HepG2 (cell line): ENCODE measurements around the gene STYXL1. TPM values are rescaled to one million over a fixed set of nuclear protein-coding genes. Genes with fewer than 3 reads are reported as not detected.

Experiments used
- ARHGAP35 ChIP-seq: sonication (generic); formaldehyde crosslinking; IDR thresholded peaks from 2 replicates; pipeline ENCODE4 v1.9.0; 2022; ENCODE audit warnings: mild to moderate bottlenecking, inconsistent platforms, moderate library complexity, missing genetic modification reagents, borderline replicate concordance
- FOXP1 ChIP-seq, 2 experiments: fragments of 450-650 bp in 1 of 2; IDR thresholded peaks; 2 replicates each; pipeline ENCODE4 v1.6.1; 2017 to 2018; ENCODE audit warnings: antibody characterized with exemption in 1 of 2
- GABPA ChIP-seq, 2 experiments: IDR thresholded peaks; 2 replicates each; pipeline ENCODE4 v1.6.1; 2011 to 2016; ENCODE audit warnings: low read depth in 2 of 2, low read length in 1 of 2, missing biosample characterization in 1 of 2, missing genetic modification characterization in 1 of 2
- HNRNPL ChIP-seq: fragments of 200-400 bp; formaldehyde crosslinking; IDR thresholded peaks from 2 replicates; pipeline ENCODE4 v1.6.1; 2017; ENCODE audit warnings: mild to moderate bottlenecking, low read depth, low read length
- KLF11 ChIP-seq: IDR thresholded peaks from 2 replicates; pipeline ENCODE4 v1.6.1; 2016; ENCODE audit warnings: missing compliant biosample characterization
- KMT2B ChIP-seq: IDR thresholded peaks from 2 replicates; pipeline ENCODE4 v1.6.1; 2016; ENCODE audit warnings: missing genetic modification reagents, missing compliant biosample characterization
- MIER3 ChIP-seq: IDR thresholded peaks from 2 replicates; pipeline ENCODE4 v1.6.1; 2016; ENCODE audit warnings: missing compliant biosample characterization, borderline replicate concordance
- NFYC ChIP-seq: IDR thresholded peaks from 2 replicates; pipeline ENCODE4 v1.6.1; 2016; ENCODE audit warnings: missing genetic modification reagents, missing compliant biosample characterization
- RAD51 ChIP-seq: fragments of 450-650 bp; IDR thresholded peaks from 2 replicates; pipeline ENCODE4 v1.6.1; 2016; ENCODE audit warnings: borderline replicate concordance
- SKI ChIP-seq: fragments of 450-650 bp; IDR thresholded peaks from one replicate; pipeline ENCODE4 v1.6.1; 2018; ENCODE audit warnings: mild to moderate bottlenecking; ENCODE audit not compliant: partially characterized antibody
- SRF ChIP-seq: IDR thresholded peaks from 2 replicates; pipeline ENCODE4 v1.6.1; 2011; ENCODE audit warnings: mild to moderate bottlenecking, low read depth, low read length, moderate library complexity
- SRSF4 ChIP-seq: fragments of 200-400 bp; formaldehyde crosslinking; IDR thresholded peaks from one replicate; pipeline ENCODE4 v1.6.1; 2018; ENCODE audit warnings: mild to moderate bottlenecking, low read depth, low read length, moderate library complexity; ENCODE audit not compliant: poor library complexity, severe bottlenecking
- ZNF124 ChIP-seq: sonication (generic); formaldehyde crosslinking; IDR thresholded peaks from 2 replicates; pipeline ENCODE4 v1.4.0; 2020; ENCODE audit warnings: missing genetic modification reagents
- ZNF782 ChIP-seq: sonication (generic); formaldehyde crosslinking; IDR thresholded peaks from 2 replicates; pipeline ENCODE4 v1.4.0; 2020; ENCODE audit warnings: missing genetic modification reagents, mild to moderate bottlenecking, borderline replicate concordance
- ZSCAN12 ChIP-seq: sonication (generic); formaldehyde crosslinking; IDR thresholded peaks from 2 replicates; pipeline ENCODE4 v1.9.0; 2021; ENCODE audit warnings: mild to moderate bottlenecking, missing genetic modification reagents
- polyA plus RNA-seq, 8 experiments: library from polyadenylated mRNA; depleted of rRNA in 3 of 8; stranded (reverse) in 7 of 8; unstranded in 1 of 8; fragments of >200 nt; fragmentation: Illumina TruSeq in 4 of 8; extraction: Trizol in 4 of 8; gene quantifications; 2 replicates each; pipeline versions ENCODE4 v1.2.1 to v1.2.3, GENCODE V29; 2011 to 2016; ENCODE audit warnings: low read depth in 4 of 8, missing spikeins in 1 of 8, mixed read lengths in 1 of 8; ENCODE audit not compliant: insufficient read depth in 1 of 8
- total RNA-seq, 5 experiments: library from RNA; depleted of rRNA; stranded (reverse); fragments of >200 nt; fragmentation: Illumina TruSeq; extraction: Trizol; gene quantifications; 2 replicates each; pipeline ENCODE4 v1.2.3, GENCODE V29; 2016; ENCODE audit warnings: low read depth in 1 of 5
- TF ChIP-seq, protein P1 (sequence below): IDR thresholded peaks from 2 replicates; pipeline ENCODE4 v1.6.1; 2016; ENCODE audit warnings: low read depth, missing genetic modification reagents, missing compliant biosample characterization
- TF ChIP-seq, protein P2 (sequence below): sonication (generic); formaldehyde crosslinking; IDR thresholded peaks from 2 replicates; pipeline ENCODE4 v1.4.0; 2020; ENCODE audit warnings: low read depth, mild to moderate bottlenecking, missing genetic modification reagents
- TF ChIP-seq, protein P3 (sequence below): sonication (generic); formaldehyde crosslinking; IDR thresholded peaks from 2 replicates; pipeline ENCODE4 v1.5.1; 2020; ENCODE audit warnings: missing genetic modification reagents, mild to moderate bottlenecking, borderline replicate concordance
- TF ChIP-seq, protein P4 (sequence below): sonication (generic); formaldehyde crosslinking; conservative IDR thresholded peaks from 2 replicates; pipeline ENCODE4 v1.8.0; 2022; ENCODE audit warnings: missing genetic modification reagents
- TF ChIP-seq, protein P5 (sequence below): sonication (generic); formaldehyde crosslinking; IDR thresholded peaks from 2 replicates; pipeline ENCODE4 v1.5.1; 2020; ENCODE audit warnings: missing genetic modification reagents, mild to moderate bottlenecking, borderline replicate concordance

STYXL1 gene
- total and polyA plus RNA-seq, 2 of the 13 experiments (the other 11 are each of a cell fraction or from before 2014, with no cell fraction given): 23.9 to 38.3 TPM

DNA sequence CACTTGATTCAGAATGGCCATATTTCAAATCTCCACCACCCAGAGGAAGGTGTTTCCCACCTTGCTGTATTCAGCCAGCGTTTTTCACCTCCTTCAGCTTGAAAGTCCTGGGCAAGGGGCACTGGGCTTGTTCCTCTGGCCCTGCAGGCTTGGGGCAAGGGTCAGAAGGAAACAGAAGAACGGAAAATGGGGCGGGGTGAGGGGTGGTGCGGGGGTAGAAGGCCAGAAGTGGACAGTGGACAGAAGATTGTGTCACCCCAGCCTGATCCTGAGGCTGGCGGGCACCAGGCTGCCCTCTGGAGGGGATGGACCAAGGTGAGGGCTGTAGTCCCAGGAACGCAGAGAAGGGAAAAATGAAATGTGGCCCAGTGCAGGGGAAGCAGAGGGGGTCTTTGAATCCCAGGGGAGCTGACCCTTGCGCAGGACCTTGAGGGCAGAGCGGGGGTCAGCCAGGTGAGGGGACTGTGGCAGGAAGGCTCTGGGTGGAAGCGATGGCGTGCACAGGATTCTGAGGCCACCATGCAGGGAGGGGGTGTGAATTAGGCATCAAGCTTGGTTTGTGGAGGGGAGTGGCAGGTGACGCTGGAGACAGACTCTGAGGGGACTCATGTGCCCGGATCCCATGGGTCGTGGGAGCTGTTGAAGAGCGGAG lies 76.4 kb downstream of the STYXL1 start (continued):
- TF ChIP-seq, protein P1, sequence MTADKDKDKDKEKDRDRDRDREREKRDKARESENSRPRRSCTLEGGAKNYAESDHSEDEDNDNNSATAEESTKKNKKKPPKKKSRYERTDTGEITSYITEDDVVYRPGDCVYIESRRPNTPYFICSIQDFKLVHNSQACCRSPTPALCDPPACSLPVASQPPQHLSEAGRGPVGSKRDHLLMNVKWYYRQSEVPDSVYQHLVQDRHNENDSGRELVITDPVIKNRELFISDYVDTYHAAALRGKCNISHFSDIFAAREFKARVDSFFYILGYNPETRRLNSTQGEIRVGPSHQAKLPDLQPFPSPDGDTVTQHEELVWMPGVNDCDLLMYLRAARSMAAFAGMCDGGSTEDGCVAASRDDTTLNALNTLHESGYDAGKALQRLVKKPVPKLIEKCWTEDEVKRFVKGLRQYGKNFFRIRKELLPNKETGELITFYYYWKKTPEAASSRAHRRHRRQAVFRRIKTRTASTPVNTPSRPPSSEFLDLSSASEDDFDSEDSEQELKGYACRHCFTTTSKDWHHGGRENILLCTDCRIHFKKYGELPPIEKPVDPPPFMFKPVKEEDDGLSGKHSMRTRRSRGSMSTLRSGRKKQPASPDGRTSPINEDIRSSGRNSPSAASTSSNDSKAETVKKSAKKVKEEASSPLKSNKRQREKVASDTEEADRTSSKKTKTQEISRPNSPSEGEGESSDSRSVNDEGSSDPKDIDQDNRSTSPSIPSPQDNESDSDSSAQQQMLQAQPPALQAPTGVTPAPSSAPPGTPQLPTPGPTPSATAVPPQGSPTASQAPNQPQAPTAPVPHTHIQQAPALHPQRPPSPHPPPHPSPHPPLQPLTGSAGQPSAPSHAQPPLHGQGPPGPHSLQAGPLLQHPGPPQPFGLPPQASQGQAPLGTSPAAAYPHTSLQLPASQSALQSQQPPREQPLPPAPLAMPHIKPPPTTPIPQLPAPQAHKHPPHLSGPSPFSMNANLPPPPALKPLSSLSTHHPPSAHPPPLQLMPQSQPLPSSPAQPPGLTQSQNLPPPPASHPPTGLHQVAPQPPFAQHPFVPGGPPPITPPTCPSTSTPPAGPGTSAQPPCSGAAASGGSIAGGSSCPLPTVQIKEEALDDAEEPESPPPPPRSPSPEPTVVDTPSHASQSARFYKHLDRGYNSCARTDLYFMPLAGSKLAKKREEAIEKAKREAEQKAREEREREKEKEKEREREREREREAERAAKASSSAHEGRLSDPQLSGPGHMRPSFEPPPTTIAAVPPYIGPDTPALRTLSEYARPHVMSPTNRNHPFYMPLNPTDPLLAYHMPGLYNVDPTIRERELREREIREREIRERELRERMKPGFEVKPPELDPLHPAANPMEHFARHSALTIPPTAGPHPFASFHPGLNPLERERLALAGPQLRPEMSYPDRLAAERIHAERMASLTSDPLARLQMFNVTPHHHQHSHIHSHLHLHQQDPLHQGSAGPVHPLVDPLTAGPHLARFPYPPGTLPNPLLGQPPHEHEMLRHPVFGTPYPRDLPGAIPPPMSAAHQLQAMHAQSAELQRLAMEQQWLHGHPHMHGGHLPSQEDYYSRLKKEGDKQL (CRISPR knock-in tag): no peak
- TF ChIP-seq ZNF782: 0 out of 2 replicates have a peak, but pooled peaks have one; percentile 37
- TF ChIP-seq, protein P2, sequence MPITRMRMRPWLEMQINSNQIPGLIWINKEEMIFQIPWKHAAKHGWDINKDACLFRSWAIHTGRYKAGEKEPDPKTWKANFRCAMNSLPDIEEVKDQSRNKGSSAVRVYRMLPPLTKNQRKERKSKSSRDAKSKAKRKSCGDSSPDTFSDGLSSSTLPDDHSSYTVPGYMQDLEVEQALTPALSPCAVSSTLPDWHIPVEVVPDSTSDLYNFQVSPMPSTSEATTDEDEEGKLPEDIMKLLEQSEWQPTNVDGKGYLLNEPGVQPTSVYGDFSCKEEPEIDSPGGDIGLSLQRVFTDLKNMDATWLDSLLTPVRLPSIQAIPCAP: 0 out of 2 replicates have a peak, but pooled peaks have one; percentile 34
- no peak for TF ChIP-seq RAD51
- TF ChIP-seq GABPA (IDR thresholded peaks at IDR 0.05; ENCODE audit: low read depth, low read length): 0 out of 2 replicates have a peak, but pooled peaks have one; percentile 1
- TF ChIP-seq GABPA (CRISPR knock-in tag; IDR thresholded peaks at IDR 0.05; ENCODE audit: low read depth): no peak
- TF ChIP-seq KLF11: no peak
- TF ChIP-seq, protein P3, sequence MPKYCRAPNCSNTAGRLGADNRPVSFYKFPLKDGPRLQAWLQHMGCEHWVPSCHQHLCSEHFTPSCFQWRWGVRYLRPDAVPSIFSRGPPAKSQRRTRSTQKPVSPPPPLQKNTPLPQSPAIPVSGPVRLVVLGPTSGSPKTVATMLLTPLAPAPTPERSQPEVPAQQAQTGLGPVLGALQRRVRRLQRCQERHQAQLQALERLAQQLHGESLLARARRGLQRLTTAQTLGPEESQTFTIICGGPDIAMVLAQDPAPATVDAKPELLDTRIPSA: no peak
- TF ChIP-seq, protein P4, sequence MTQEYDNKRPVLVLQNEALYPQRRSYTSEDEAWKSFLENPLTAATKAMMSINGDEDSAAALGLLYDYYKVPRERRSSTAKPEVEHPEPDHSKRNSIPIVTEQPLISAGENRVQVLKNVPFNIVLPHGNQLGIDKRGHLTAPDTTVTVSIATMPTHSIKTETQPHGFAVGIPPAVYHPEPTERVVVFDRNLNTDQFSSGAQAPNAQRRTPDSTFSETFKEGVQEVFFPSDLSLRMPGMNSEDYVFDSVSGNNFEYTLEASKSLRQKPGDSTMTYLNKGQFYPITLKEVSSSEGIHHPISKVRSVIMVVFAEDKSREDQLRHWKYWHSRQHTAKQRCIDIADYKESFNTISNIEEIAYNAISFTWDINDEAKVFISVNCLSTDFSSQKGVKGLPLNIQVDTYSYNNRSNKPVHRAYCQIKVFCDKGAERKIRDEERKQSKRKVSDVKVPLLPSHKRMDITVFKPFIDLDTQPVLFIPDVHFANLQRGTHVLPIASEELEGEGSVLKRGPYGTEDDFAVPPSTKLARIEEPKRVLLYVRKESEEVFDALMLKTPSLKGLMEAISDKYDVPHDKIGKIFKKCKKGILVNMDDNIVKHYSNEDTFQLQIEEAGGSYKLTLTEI: no peak
- TF ChIP-seq ZNF124 (CRISPR knock-in tag): no peak
- no peak for TF ChIP-seq HNRNPL
- no peak for TF ChIP-seq SRF
- no peak for TF ChIP-seq ARHGAP35 (CRISPR knock-in tag)
- TF ChIP-seq, protein P5, sequence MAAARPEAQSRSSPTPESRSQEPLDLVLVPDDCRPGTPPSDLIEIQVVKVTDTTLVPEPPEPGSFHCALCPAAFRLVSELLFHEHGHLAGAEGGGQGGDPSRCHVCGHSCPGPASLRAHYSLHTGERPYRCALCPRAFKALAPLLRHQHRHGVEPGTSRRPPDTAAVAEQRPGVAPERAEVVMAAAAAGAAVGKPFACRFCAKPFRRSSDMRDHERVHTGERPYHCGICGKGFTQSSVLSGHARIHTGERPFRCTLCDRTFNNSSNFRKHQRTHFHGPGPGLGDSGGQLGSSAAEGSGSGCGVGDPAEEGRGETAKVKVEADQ (CRISPR knock-in tag): no peak
- no peak for TF ChIP-seq SKI
- no peak for TF ChIP-seq ZSCAN12 (CRISPR knock-in tag)
- no peak for TF ChIP-seq NFYC (CRISPR knock-in tag)
- no peak for TF ChIP-seq SRSF4
- TF ChIP-seq FOXP1 (IDR thresholded peaks at IDR 0.05): no peak
- TF ChIP-seq FOXP1 (CRISPR knock-in tag; IDR thresholded peaks at IDR 0.05): no peak
- no peak for TF ChIP-seq KMT2B (CRISPR knock-in tag)
- TF ChIP-seq MIER3 (CRISPR knock-in tag): no peak
